NT2/D1 (cell line): ENCODE results near the gene SIAH1.

ENCODE experiments used
- DNase-seq: peaks from one replicate; pipeline ENCODE4 v3.0.0-alpha.2; 2011; ENCODE audit warnings: low read depth, low spot score
- H3K27me3 ChIP-seq: 2 replicates; pipeline ENCODE4 v1.6.0; 2011; ENCODE audit warnings: mild to moderate bottlenecking; ENCODE audit not compliant: insufficient read length, insufficient read depth
- H3K36me3 ChIP-seq: 2 replicates; pipeline ENCODE4 v1.6.1; 2011; ENCODE audit warnings: mild to moderate bottlenecking, low read length, mixed read lengths; ENCODE audit not compliant: insufficient read depth, insufficient read length
- H3K4me1 ChIP-seq: 2 replicates; pipeline ENCODE4 v1.5.1; 2011; ENCODE audit not compliant: insufficient read depth, insufficient read length
- H3K4me3 ChIP-seq: 2 replicates; pipeline ENCODE4 v1.5.1; 2011; ENCODE audit warnings: low read depth; ENCODE audit not compliant: insufficient read length
- H3K9ac ChIP-seq: 2 replicates; pipeline ENCODE4 v1.6.0; 2011; ENCODE audit warnings: low read depth; ENCODE audit not compliant: insufficient read length
- H3K9me3 ChIP-seq: 2 replicates; pipeline ENCODE4 v1.5.1; 2011; ENCODE audit warnings: mild to moderate bottlenecking, low read length; ENCODE audit not compliant: insufficient read depth
- SUZ12 ChIP-seq: IDR thresholded peaks from 2 replicates; pipeline ENCODE4 v1.6.1; 2011; ENCODE audit not compliant: insufficient read length, insufficient read depth; ENCODE audit errors: extremely low read depth
- YY1 ChIP-seq: IDR thresholded peaks from 2 replicates; pipeline ENCODE4 v1.6.1; 2011; ENCODE audit not compliant: insufficient read length, insufficient read depth
- ZNF274 ChIP-seq: IDR thresholded peaks from 2 replicates; pipeline ENCODE4 v1.6.1; 2011; ENCODE audit warnings: mild to moderate bottlenecking, low read depth, low read length

Gene SIAH1

DNA sequence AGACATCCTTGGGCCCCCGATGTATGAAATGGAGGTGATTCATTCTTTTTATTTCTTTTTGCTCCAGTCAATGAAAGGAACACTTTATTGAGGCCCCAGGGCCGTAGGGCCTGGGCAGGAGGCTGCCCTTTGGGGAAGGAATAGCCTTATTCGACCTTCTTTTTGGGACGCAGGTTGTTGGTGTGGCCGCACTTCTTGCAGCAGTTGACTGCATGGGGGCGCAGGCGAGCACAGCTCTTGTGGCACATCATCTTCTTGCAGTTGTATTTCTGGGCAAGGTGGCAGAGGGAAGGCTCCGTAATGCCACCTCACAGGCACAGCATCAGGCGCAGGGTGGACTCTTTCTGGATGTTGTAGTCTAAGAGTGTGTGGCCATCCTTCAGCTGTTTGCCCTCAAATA is 50.9 kb downstream of the SIAH1 start:
- no peaks in the 10 kb centered on the region for H3K9me3 ChIP-seq
- no peak overlapping the region for H3K4me3 ChIP-seq
- H3K9ac ChIP-seq = no peak overlapping the region
- H3K27me3 ChIP-seq = no peaks in the 10 kb centered on the region
- peaks cover 29% of the 10 kb centered on the region for H3K36me3 ChIP-seq
- no peaks in the 10 kb centered on the region for H3K4me1 ChIP-seq
- DNase-seq = no peak
- no peak for TF ChIP-seq ZNF274
- TF ChIP-seq YY1 = no peak
- TF ChIP-seq SUZ12 = no peak

DNA sequence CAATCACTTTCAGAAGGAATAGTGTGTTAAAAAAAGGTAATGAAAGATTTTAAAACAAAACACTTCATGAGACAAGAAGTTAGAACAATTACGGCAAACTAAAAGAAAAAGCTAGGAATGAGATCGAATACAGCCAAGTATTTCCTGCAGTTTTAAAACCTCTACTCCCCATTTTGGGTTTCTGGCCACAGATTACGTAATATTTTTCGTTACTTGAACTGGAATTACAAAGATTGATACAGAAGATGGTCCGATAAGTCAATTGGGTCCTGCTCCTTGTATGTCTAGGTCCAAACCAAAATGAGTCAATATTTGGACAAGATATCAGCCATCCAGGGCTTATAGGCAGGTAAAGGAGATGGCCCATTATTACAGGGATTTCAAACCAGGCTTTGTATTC is 52.2 kb downstream of the SIAH1 start:
- Histone ChIP-seq H3K4me3 (no peak overlapping the region), H3K9me3 (no peaks in the 10 kb centered on the region)
- DNase-seq = no peak

DNA sequence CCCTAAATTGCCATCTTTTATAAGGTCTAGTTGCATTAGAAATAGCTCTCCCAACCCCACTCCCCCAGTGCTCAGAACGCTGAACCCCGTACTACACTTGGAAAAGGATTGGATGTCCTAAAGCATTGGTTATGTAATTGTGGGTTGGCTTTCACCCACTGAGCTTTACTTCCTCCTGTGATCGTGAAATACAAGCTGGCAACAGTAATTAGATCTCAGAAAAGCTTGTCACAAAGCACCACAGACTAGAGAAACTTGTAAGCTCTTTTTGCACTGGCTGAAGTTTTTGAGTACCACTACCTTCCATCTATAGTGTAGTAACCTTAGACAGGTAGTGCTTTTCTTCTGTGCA is 54.4 kb downstream of the SIAH1 start:
- DNase-seq = no peak
- Histone ChIP-seq H3K27me3 (no peaks in the 10 kb centered on the region), H3K4me3 (no peak overlapping the region), H3K9me3 (no peaks in the 10 kb centered on the region), H3K9ac (no peak overlapping the region), H3K36me3 (peaks cover 14% of the 10 kb centered on the region), H3K4me1 (no peaks in the 10 kb centered on the region)
- no peak for TF ChIP-seq SUZ12
- no peak for TF ChIP-seq YY1
- no peak for TF ChIP-seq ZNF274

More for the DNA sequence above, 52.2 kb downstream of the SIAH1 start:
- Histone ChIP-seq H3K36me3 (peaks cover 24% of the 10 kb centered on the region), H3K9ac (no peak overlapping the region), H3K27me3 (no peaks in the 10 kb centered on the region), H3K4me1 (no peaks in the 10 kb centered on the region)
- no peak for TF ChIP-seq SUZ12
- no peak for TF ChIP-seq ZNF274
- no peak for TF ChIP-seq YY1

DNA sequence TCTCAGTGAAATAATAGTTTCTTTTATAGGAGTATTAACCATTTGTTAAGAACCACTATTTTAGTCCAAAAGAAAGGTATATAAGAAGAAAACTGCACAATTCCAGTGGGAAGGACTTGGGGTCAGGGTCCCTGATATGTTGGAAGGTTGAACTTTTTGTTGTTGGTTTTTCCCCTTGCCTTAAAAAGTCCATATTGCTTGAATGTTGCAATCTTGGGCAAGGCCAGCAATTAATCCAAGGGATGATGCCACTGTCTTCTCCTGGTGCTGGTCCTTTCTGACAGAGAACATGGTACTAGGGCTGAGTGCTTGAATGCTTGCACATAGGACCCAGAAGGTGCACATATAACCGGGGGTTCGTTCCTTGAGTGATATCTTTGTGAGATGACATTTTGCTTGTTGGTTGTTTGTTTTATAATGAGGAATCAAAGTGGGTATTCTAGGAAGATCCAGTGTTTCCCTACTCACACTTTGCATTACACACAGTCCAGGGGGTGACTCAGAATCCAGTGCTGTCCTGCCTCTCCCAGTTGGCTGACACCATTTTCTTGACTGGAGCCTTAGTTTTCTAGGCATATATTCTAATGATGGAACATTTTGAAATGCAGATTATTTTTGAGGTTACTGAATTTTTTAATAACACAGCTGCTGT is 54.9 kb downstream of the SIAH1 start:
- H3K4me3 ChIP-seq = no peak overlapping the region

DNA sequence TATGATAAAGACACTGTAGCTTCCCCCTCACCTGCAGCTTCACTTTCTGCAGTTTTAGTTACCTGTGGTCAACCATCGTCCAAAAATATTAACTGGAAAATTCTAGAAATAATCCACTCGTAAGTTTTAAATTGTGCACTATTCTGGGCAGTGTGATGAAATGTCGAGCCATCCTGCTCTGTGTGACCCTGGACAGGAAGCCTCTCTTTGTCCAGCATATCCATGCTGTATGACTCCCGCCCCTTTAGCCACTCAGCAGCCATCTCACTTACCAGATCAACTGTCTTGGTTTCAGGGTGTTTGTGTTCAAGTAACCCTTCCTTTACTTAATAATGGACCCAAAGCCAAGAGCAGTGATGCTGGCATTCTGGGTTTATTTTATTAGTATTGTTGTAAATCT is 56.1 kb downstream of the SIAH1 start:
- Histone ChIP-seq H3K4me3 (no peak overlapping the region), H3K4me1 (no peaks in the 10 kb centered on the region), H3K9ac (no peak overlapping the region), H3K36me3 (peaks cover 2% of the 10 kb centered on the region), H3K27me3 (no peaks in the 10 kb centered on the region), H3K9me3 (no peaks in the 10 kb centered on the region)
- TF ChIP-seq YY1 (no peak), SUZ12 (no peak), ZNF274 (no peak)
- DNase-seq = no peak

More for the DNA sequence above, 54.9 kb downstream of the SIAH1 start:
- Histone ChIP-seq H3K36me3 (peaks cover 14% of the 10 kb centered on the region), H3K9ac (no peak overlapping the region), H3K27me3 (no peaks in the 10 kb centered on the region), H3K9me3 (no peaks in the 10 kb centered on the region), H3K4me1 (no peaks in the 10 kb centered on the region)
- TF ChIP-seq ZNF274 (no peak), SUZ12 (no peak), YY1 (no peak)
- DNase-seq = no peak

DNA sequence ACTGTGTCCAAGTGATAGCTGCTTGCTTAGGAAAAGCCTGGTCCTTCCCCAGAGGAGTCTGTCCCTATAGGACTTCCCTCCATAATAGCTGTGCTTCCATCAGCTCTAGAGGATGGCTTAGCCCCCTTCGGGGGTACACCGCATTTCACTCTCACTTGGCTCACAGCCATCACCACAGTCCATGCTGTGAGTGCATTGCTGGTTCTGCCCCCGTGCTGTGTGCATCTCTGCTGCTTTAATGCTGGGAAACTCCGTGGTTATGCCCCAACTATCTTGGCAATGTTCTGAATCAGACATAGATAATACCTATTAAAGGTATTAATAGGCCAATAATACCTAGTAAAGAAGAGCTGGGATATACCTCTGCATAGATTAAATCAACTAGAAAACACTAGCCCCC is 58.3 kb downstream of the SIAH1 start:
- H3K36me3 ChIP-seq = no peaks in the 10 kb centered on the region
- no peak for DNase-seq
- no peaks in the 10 kb centered on the region for H3K9me3 ChIP-seq
- no peak overlapping the region for H3K9ac ChIP-seq
- no peaks in the 10 kb centered on the region for H3K27me3 ChIP-seq
- H3K4me3 ChIP-seq = no peak overlapping the region
- no peaks in the 10 kb centered on the region for H3K4me1 ChIP-seq
- TF ChIP-seq ZNF274 = no peak
- no peak for TF ChIP-seq SUZ12
- no peak for TF ChIP-seq YY1

DNA sequence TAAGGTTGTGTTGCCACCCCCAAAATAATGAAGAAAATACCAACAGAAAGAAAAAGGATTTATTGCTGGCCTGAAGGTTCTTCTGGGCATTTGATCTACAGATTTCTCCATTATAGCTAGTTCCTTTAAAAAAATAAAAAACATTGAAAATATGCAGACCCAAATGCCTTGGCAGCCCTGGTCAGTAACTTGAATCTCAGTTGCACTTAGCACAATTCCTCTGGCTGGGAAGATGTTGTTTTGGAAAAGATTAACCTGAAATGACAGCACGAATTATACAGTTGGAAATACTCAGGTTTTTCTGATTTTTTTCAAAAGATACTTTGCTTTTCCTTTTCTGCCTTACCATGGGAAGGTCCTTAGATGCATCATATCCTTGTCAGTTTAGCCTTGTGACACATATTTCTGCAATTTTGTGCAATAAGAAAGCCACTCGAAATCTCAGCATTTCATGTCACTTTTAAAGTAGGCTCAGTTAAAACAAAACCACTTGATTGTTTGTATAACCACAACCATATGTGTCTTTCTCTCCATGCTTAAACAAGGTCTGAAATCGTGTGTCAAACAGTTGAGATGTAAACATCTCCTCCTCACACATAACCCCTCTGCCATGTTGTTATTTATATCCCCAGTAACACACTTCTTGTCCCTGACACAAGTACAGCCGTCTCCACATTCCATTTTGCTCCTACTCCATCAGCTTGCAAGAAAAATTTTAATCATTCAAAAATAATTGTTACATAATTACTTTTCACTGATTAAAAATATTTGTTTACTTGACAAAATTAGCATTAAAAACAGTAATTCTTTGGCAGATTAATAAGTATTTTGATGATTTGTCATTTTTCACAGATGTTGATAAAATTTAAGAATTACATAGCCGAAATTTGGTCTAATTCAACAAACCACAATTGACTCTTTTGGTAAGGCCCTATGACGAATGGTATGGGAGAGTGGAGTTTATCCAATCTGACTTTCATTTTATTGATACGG is 61.1 kb downstream of the SIAH1 start:
- Histone ChIP-seq H3K4me3 (no peak overlapping the region), H3K9me3 (no peaks in the 10 kb centered on the region), H3K9ac (no peak overlapping the region), H3K27me3 (no peaks in the 10 kb centered on the region), H3K36me3 (no peaks in the 10 kb centered on the region), H3K4me1 (peaks cover 2% of the 10 kb centered on the region)
- no peak for DNase-seq
- TF ChIP-seq YY1 (no peak), ZNF274 (no peak), SUZ12 (no peak)
